HepG2 (cell line): ENCODE results near the gene DAAM2. TPM values are rescaled to one million over a fixed set of nuclear protein-coding genes. Genes with fewer than 3 reads are reported as not detected.

Source experiments
- ATAC-seq: fragments of 200-7000 bp; cut with Tn5 transposase; 3 replicates; pipeline ENCODE4 v1.9.1; 2020; ENCODE audit warnings: mild to moderate bottlenecking, moderate library complexity
- BruUV-seq: library from RNA; stranded (reverse); fragments of 400-500 nt; replicated peaks from 2 replicates; lab custom pipeline; 2021; lab: Mats Ljungman, UMichigan
- CTCF ChIA-PET: fragments of 300-600 bp; formaldehyde crosslinking; extraction: SDS; loops from one replicate; lab custom pipeline; 2021; ENCODE audit warnings: low total read pairs, inconsistent platforms, low intra/inter-chr PET ratio; lab: Yijun Ruan, JAX
- POLR2A ChIA-PET: fragments of 350-600 bp; sonication (Branson Sonifier 250); formaldehyde crosslinking; loops from one replicate; lab custom pipeline; 2020; ENCODE audit warnings: antibody characterized with exemption, inconsistent platforms; lab: Yijun Ruan, JAX
- DNase-seq: peaks from one replicate; pipeline ENCODE4 v3.0.0-alpha.2; 2015; ENCODE audit warnings: low spot score
- FAIRE-seq: peaks from 3 replicates; lab custom pipeline; 2011; peaks lifted over from hg19 to GRCh38; lab: Jason Lieb, UNC
- H2AFZ ChIP-seq: one replicate; pipeline ENCODE4 v1.6.1; 2011; ENCODE audit warnings: low read length, inconsistent platforms
- H3K27ac ChIP-seq: fragments of 300-600 bp; 3 replicates; pipeline ENCODE4 v1.8.0; 2011; ENCODE audit warnings: mixed run types, mild to moderate bottlenecking, mixed read lengths, low read length, inconsistent platforms; ENCODE audit not compliant: insufficient read depth; ENCODE audit errors: extremely low read length
- H3K27me3 ChIP-seq, 2 experiments: fragments of 200-600 bp in 1 of 2; 2 replicates in 1 of 2; 3 replicates in 1 of 2; pipeline versions ENCODE4 v1.6.0 to v1.8.0; 2011; ENCODE audit warnings: low read length in 2 of 2, mild to moderate bottlenecking in 2 of 2, moderate library complexity in 2 of 2, inconsistent platforms in 1 of 2; ENCODE audit not compliant: insufficient read depth in 2 of 2, control insufficient read depth in 1 of 2
- H3K36me3 ChIP-seq, 2 experiments: fragments of 200-600 bp in 1 of 2; replicated peaks in 1 of 2; 2 replicates in 1 of 2; 3 replicates in 1 of 2; pipeline versions ENCODE4 v1.5.1 to v1.8.0; 2011; ENCODE audit warnings: low read length in 2 of 2, inconsistent platforms in 1 of 2; ENCODE audit not compliant: insufficient read depth in 2 of 2, control insufficient read depth in 1 of 2
- H3K4me1 ChIP-seq: 2 replicates; pipeline ENCODE4 v1.5.1; 2012; ENCODE audit warnings: low read length, inconsistent platforms; ENCODE audit not compliant: insufficient read depth
- H3K4me2 ChIP-seq: 2 replicates; pipeline ENCODE4 v1.6.0; 2011; ENCODE audit warnings: low read depth, low read length, inconsistent platforms
- H3K4me3 ChIP-seq, 3 experiments: fragments of 200-600 bp in 1 of 3; sonication (generic), shearing (Covaris generic) in 1 of 3; replicated peaks in 1 of 3; 2 replicates each; pipeline ENCODE4 v1.5.1; 2011 to 2016; ENCODE audit warnings: low read length in 3 of 3, inconsistent platforms in 2 of 3, low read depth in 2 of 3, mild to moderate bottlenecking in 2 of 3, control low read depth in 1 of 3, mixed read lengths in 1 of 3; ENCODE audit not compliant: insufficient read depth in 1 of 3
- H3K79me2 ChIP-seq: one replicate; pipeline ENCODE4 v1.6.1; 2011; ENCODE audit warnings: low read length, inconsistent platforms; ENCODE audit not compliant: insufficient read depth
- H3K9ac ChIP-seq: 2 replicates; pipeline ENCODE4 v1.6.0; 2011; ENCODE audit warnings: mild to moderate bottlenecking, low read depth, low read length, inconsistent platforms; ENCODE audit not compliant: insufficient read depth
- H3K9me3 ChIP-seq: 2 replicates; pipeline ENCODE4 v1.5.1; 2012; ENCODE audit warnings: mild to moderate bottlenecking, low read length
- H4K20me1 ChIP-seq: 2 replicates; pipeline ENCODE4 v1.6.0; 2011; ENCODE audit warnings: inconsistent platforms, mild to moderate bottlenecking, low read length, moderate library complexity; ENCODE audit not compliant: insufficient read depth
- CHD4 ChIP-seq: fragments of 200-600 bp; sonication (generic); IDR thresholded peaks from 2 replicates; pipeline ENCODE4 v1.7.0; 2017; ENCODE audit warnings: mild to moderate bottlenecking, low read length, borderline replicate concordance
- GZF1 ChIP-seq: sonication (generic); formaldehyde crosslinking; IDR thresholded peaks from 2 replicates; pipeline ENCODE4 v1.5.1; 2020; ENCODE audit warnings: mild to moderate bottlenecking, missing genetic modification reagents
- HBP1 ChIP-seq: IDR thresholded peaks from 2 replicates; pipeline ENCODE4 v1.6.1; 2016; ENCODE audit warnings: low read depth, control low read depth
- PAWR ChIP-seq: sonication (generic); formaldehyde crosslinking; IDR thresholded peaks from 2 replicates; pipeline ENCODE4 v1.4.0; 2020; ENCODE audit warnings: missing genetic modification reagents, mild to moderate bottlenecking, borderline replicate concordance
- PHF21A ChIP-seq: sonication (generic); formaldehyde crosslinking; IDR thresholded peaks from 2 replicates; pipeline ENCODE4 v1.5.0; 2020; ENCODE audit warnings: mild to moderate bottlenecking, missing genetic modification reagents
- POGZ ChIP-seq: sonication (generic); formaldehyde crosslinking; IDR thresholded peaks from 2 replicates; pipeline ENCODE4 v1.4.0; 2020; ENCODE audit warnings: mild to moderate bottlenecking, missing genetic modification reagents
- PPARG ChIP-seq: conservative IDR thresholded peaks from 2 replicates; pipeline ENCODE4 v1.6.1; 2016; ENCODE audit warnings: missing biosample characterization, missing genetic modification reagents
- RBM22 ChIP-seq: fragments of 200-400 bp; formaldehyde crosslinking; optimal IDR thresholded peaks from 2 replicates; pipeline ENCODE3; 2017; ENCODE audit warnings: mild to moderate bottlenecking, low read length, moderate library complexity
- TRAFD1 ChIP-seq: sonication (generic); formaldehyde crosslinking; IDR thresholded peaks from 2 replicates; pipeline ENCODE4 v1.5.1; 2020; ENCODE audit warnings: missing genetic modification reagents, mild to moderate bottlenecking, borderline replicate concordance
- ZBED4 ChIP-seq: sonication (generic); formaldehyde crosslinking; IDR thresholded peaks from 2 replicates; pipeline ENCODE4 v1.4.0; 2020; ENCODE audit warnings: missing genetic modification reagents, borderline replicate concordance
- ZNF350 ChIP-seq: sonication (generic); formaldehyde crosslinking; IDR thresholded peaks from 2 replicates; pipeline ENCODE4 v1.4.0; 2020; ENCODE audit warnings: mild to moderate bottlenecking, low read depth, missing genetic modification reagents, borderline replicate concordance
- ZNF484 ChIP-seq: sonication (generic); formaldehyde crosslinking; IDR thresholded peaks from 2 replicates; pipeline ENCODE4 v1.5.1; 2020; ENCODE audit warnings: mild to moderate bottlenecking, low read depth, missing genetic modification reagents, borderline replicate concordance
- ZNF501 ChIP-seq: sonication (generic); formaldehyde crosslinking; IDR thresholded peaks from 2 replicates; pipeline ENCODE4 v1.5.1; 2020; ENCODE audit warnings: mild to moderate bottlenecking, moderate library complexity, missing genetic modification reagents
- ZNF576 ChIP-seq: sonication (generic); formaldehyde crosslinking; IDR thresholded peaks from 2 replicates; pipeline ENCODE4 v1.4.0; 2020; ENCODE audit warnings: mild to moderate bottlenecking, missing genetic modification reagents
- ZNF740 ChIP-seq: sonication (generic); formaldehyde crosslinking; IDR thresholded peaks from 2 replicates; pipeline ENCODE4 v1.4.0; 2020; ENCODE audit warnings: missing genetic modification reagents
- WGBS: methylation state at CpG from one replicate; pipeline ENCODE4 v1.1.6; 2017; ENCODE audit warnings: low lambda C conversion rate; 5-methylcytosine and 5-hydroxymethylcytosine counted together
- in situ Hi-C: cut with HindIII; loops from 2 replicates; pipeline ENCODE4 v1.10.0; 2017; ENCODE audit warnings: low pct_unique_long_range_greater_than_20kb; ENCODE audit not compliant: extremely low pct_ligation_motif_present
- intact Hi-C: fragments of 100-400 bp; cut with micrococcal nuclease; formaldehyde crosslinking; loops from one replicate; pipeline ENCODE4 v1.10.0; 2022; ENCODE audit not compliant: unreplicated experiment
- polyA plus RNA-seq, 8 experiments: library from polyadenylated mRNA; depleted of rRNA in 3 of 8; stranded (reverse) in 7 of 8; unstranded in 1 of 8; fragments of >200 nt; fragmentation: Illumina TruSeq in 4 of 8; extraction: Trizol in 4 of 8; gene quantifications; 2 replicates each; pipeline versions ENCODE4 v1.2.1 to v1.2.3, GENCODE V29; 2011 to 2016; ENCODE audit warnings: low read depth in 4 of 8, missing spikeins in 1 of 8, mixed read lengths in 1 of 8; ENCODE audit not compliant: insufficient read depth in 1 of 8
- total RNA-seq, 5 experiments: library from RNA; depleted of rRNA; stranded (reverse); fragments of >200 nt; fragmentation: Illumina TruSeq; extraction: Trizol; gene quantifications; 2 replicates each; pipeline ENCODE4 v1.2.3, GENCODE V29; 2016; ENCODE audit warnings: low read depth in 1 of 5

Gene DAAM2
- total and polyA plus RNA-seq, 2 of the 13 experiments (the other 11 are each of a cell fraction or from before 2014, with no cell fraction given): 0.01 TPM; not detected in 1

- Histone ChIP-seq H4K20me1 (no peaks in the 10 kb centered on the region), H3K4me1 (peaks cover 7% of the 10 kb centered on the region; the same call in 1 of the 2 replicates), H3K9me3 (no peaks in the 10 kb centered on the region), H3K9ac (no peak overlapping the region), H3K27ac (no peak overlapping the region), H3K27me3 (no peaks in the 10 kb centered on the region), H3K79me2 (no peaks in the 10 kb centered on the region), H3K4me2 (no peak overlapping the region), H3K4me3 (no peak overlapping the region), H2AFZ (no peak overlapping the region), H3K36me3 (peaks cover 7 to 10% of the 10 kb centered on the region in 2 experiments; a peak in 3 of 5 replicates)
- BruUV-seq: no TSS peak
- no peak for DNase-seq
- in situ Hi-C loops (no loop called here), intact Hi-C loops (no loop called here)
- ATAC-seq: no peak
- POLR2A ChIA-PET: interaction anchor here (2.3 kb wide), 1 partner anchor 12 kb away, joined by 7 read pairs; the partner anchor contains the start of gene MOCS1
- CTCF ChIA-PET: no interaction called here
- no peak for FAIRE-seq
- WGBS: 85% methylated on average over 5 of the region's 5 CpGs
- TF ChIP-seq HBP1 (CRISPR knock-in tag) (no peak), ZNF350 (CRISPR knock-in tag) (no peak), ZNF576 (CRISPR knock-in tag) (no peak), CHD4 (no peak), GZF1 (CRISPR knock-in tag) (no peak), ZBED4 (CRISPR knock-in tag) (no peak), RBM22 (no peak), PAWR (no peak), PHF21A (no peak), TRAFD1 (CRISPR knock-in tag) (no peak), POGZ (CRISPR knock-in tag) (no peak), ZNF740 (CRISPR knock-in tag) (no peak), ZNF501 (CRISPR knock-in tag) (no peak), ZNF484 (CRISPR knock-in tag) (no peak), PPARG (CRISPR knock-in tag) (no peak)
Observed at GRCh38 chr6:39922821-39923220, 130.6 kb downstream of the DAAM2 start.
